ENCODE results near the gene DOCK6.

DOCK6 gene

GRCh38 chr19:11251217-11251616 lies 11.1 kb downstream of the DOCK6 start:
- no peak for TF ChIP-seq CTCF (IDR thresholded peaks at IDR 0.05; ENCODE audit: extremely low read depth, insufficient read depth, missing control alignments)
- in situ Hi-C loops (cut with MboI; ENCODE audit: low pct_unique_long_range_greater_than_20kb, low sequenced_read_pairs, unreplicated experiment) = no loop called here
- DNase-seq (ENCODE audit: low spot score) = no peak

DNA sequence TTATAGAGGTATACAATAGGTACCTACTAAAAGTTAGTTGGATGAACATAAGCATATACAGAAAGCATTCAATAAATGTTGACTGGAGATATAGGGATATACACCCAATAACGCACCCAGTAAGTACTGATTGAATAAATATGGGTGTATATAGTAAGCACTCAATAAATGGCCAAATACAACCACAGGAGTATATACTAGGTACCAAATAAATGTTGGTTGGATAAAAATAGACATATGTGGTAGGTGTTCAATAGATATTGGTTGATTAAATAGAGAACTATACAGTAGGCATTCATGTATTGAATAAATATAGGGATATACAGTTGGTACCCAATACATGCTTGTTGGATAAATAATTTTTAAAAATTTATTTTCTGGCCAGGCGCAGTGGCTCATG lies 13.5 kb downstream of the DOCK6 start:
- DNase-seq (ENCODE audit: low spot score) = no peak
- in situ Hi-C loops (cut with MboI; ENCODE audit: low pct_unique_long_range_greater_than_20kb, low sequenced_read_pairs, unreplicated experiment) = no loop called here
- no peak for TF ChIP-seq CTCF (IDR thresholded peaks at IDR 0.05; ENCODE audit: extremely low read depth, insufficient read depth, missing control alignments)

GRCh38 chr19:11247934-11248333 lies 14.4 kb downstream of the DOCK6 start:
- no peak for TF ChIP-seq CTCF (IDR thresholded peaks at IDR 0.05; ENCODE audit: extremely low read depth, insufficient read depth, missing control alignments)
- in situ Hi-C loops (cut with MboI; ENCODE audit: low pct_unique_long_range_greater_than_20kb, low sequenced_read_pairs, unreplicated experiment) = no loop called here
- DNase-seq (ENCODE audit: low spot score) = no peak

DNA sequence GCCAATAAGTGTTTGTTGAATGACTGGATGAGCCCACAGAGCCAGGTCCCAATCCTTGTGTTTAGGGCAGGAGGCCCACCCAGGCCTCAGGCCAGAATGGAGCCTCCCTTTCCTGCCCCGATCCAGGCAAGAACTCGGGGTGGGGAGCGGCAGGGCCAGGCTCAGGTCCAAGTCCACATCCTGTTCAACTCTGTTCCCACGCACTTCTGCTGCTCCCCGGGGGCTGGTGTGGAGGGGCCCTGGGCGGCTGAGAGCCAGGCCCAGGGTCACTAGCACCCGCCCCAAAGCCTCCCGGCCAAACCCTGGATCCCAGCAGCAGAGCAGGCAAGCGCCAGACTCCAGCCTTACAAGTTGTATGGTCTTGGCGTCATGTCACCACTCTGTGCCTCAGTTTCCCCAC lies 14.9 kb downstream of the DOCK6 start:
- in situ Hi-C loops (cut with MboI; ENCODE audit: low pct_unique_long_range_greater_than_20kb, low sequenced_read_pairs, unreplicated experiment) = no loop called here
- no peak for DNase-seq (ENCODE audit: low spot score)
- TF ChIP-seq CTCF (IDR thresholded peaks at IDR 0.05; ENCODE audit: extremely low read depth, insufficient read depth, missing control alignments) = no peak

DNA sequence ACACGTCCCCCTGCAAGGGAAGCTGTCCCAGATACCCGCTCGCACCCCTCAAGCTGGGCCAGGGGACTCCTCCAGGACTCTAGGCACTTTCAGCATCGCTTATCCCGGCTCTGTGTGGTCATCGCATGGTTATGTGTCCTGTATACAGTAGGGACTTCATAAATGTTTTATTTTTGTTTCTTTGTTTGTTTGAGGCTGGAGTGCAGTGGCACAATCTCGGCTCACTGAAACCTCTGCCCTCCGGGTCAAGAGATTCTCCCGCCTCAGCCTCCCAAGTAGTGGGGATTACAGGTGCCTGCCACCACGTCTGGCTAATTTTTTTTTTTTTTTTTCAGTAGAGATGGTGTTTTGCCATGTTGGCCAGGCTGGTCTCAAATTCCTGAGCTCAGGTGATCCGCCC lies 15.4 kb downstream of the DOCK6 start:
- TF ChIP-seq CTCF (IDR thresholded peaks at IDR 0.05; ENCODE audit: extremely low read depth, insufficient read depth, missing control alignments) = no peak
- in situ Hi-C loops (cut with MboI; ENCODE audit: low pct_unique_long_range_greater_than_20kb, low sequenced_read_pairs, unreplicated experiment) = no loop called here
- DNase-seq (ENCODE audit: low spot score) = no peak

- DNase-seq (ENCODE audit: low spot score) = no peak
- no peak for TF ChIP-seq CTCF (IDR thresholded peaks at IDR 0.05; ENCODE audit: extremely low read depth, insufficient read depth, missing control alignments)
- in situ Hi-C loops (cut with MboI; ENCODE audit: low pct_unique_long_range_greater_than_20kb, low sequenced_read_pairs, unreplicated experiment) = no loop called here
These were observed 17.3 kb downstream of the DOCK6 start for GRCh38 chr19:11244846-11245589.
